Measurements from ENCODE around the gene LRRC57. TPM values are rescaled to one million over a fixed set of nuclear protein-coding genes. Genes with fewer than 3 reads are reported as not detected.

Gene LRRC57
- total RNA-seq, 4 donors from 2014 or later, result 20.9 to 46.9 (median 31.8) TPM

GRCh38 chr15:42495361-42496212 lies 53.0 kb downstream of the LRRC57 start, which contains the start of gene SNAP23:
TSS of gene SNAP23 (plus strand) at chr15:42495634. CDS start at chr15:42511847, 16,213 bp downstream.
- DNase-seq (ENCODE audit: low spot score in 2 of 2), result peak; percentile 96 to 97
- peak in 1 of 2 donors; percentile 79 for TF ChIP-seq POLR2A (IDR thresholded peaks at IDR 0.05)
- TF ChIP-seq CTCF (IDR thresholded peaks at IDR 0.05), result no peak
- TF ChIP-seq POLR2AphosphoS5 (IDR thresholded peaks at IDR 0.05), result peak in 1 of 3 donors; percentile 71
- TF ChIP-seq EP300 (IDR thresholded peaks at IDR 0.05), result no peak
- peak within 1 kb of the TSS; percentile 87 for H3K27ac ChIP-seq
- under 1% methylated on average over 43 of the region's 43 CpGs for WGBS
- H3K4me1 ChIP-seq, result peaks cover 57% of the 10 kb centered on the region
- no peaks in the 10 kb centered on the region for H3K27me3 ChIP-seq
- no peaks in the 10 kb centered on the region for H3K36me3 ChIP-seq
- H3K9me3 ChIP-seq, result no peaks in the 10 kb centered on the region
- H3K4me3 ChIP-seq, result peak within 1 kb of the TSS; percentile 62

GRCh38 chr15:42494998-42495360 lies 53.6 kb downstream of the LRRC57 start:
- Histone ChIP-seq H3K4me3 (peak overlapping the region; percentile 62), H3K27me3 (no peaks in the 10 kb centered on the region), H3K36me3 (no peaks in the 10 kb centered on the region), H3K4me1 (peaks cover 52% of the 10 kb centered on the region), H3K9me3 (no peaks in the 10 kb centered on the region), H3K27ac (peak overlapping the region; percentile 87)
- DNase-seq (ENCODE audit: low spot score in 2 of 2), result no peak
- WGBS, result 2% methylated on average over 10 of the region's 10 CpGs
- no peak for TF ChIP-seq POLR2A (IDR thresholded peaks at IDR 0.05)
- no peak for TF ChIP-seq POLR2AphosphoS5 (IDR thresholded peaks at IDR 0.05)
- no peak for TF ChIP-seq EP300 (IDR thresholded peaks at IDR 0.05)
- no peak for TF ChIP-seq CTCF (IDR thresholded peaks at IDR 0.05)

DNA sequence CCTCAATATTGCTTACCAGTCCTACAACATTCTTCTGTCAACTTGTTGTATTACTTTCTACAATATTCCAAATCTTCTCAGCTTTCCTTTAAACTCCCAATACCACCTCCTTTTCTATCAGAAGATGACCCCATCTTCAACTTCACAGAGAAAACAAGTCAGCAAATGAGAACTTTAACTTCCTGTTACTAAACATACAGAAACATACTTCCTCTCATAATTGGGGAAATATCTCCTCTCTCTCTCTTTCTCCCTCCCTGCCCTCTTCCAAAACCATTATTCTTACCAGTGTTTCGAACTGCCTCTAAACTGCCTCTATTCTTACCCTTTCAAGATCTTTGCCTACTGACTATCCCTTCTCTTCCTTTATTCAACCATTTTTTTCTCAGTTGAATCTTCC lies 54.9 kb downstream of the LRRC57 start:
- H3K27ac ChIP-seq, result no peak overlapping the region
- no peak overlapping the region for H3K4me3 ChIP-seq
- no peaks in the 10 kb centered on the region for H3K27me3 ChIP-seq
- H3K36me3 ChIP-seq, result no peaks in the 10 kb centered on the region
- no peaks in the 10 kb centered on the region for H3K9me3 ChIP-seq
- 86% methylated on average over 1 of the region's 1 CpG for WGBS
- peaks cover 52% of the 10 kb centered on the region for H3K4me1 ChIP-seq
- TF ChIP-seq POLR2A (IDR thresholded peaks at IDR 0.05), result no peak
- no peak for TF ChIP-seq CTCF (IDR thresholded peaks at IDR 0.05)
- no peak for TF ChIP-seq POLR2AphosphoS5 (IDR thresholded peaks at IDR 0.05)
- no peak for TF ChIP-seq EP300 (IDR thresholded peaks at IDR 0.05)
- DNase-seq (ENCODE audit: low spot score in 2 of 2), result no peak

GRCh38 chr15:42491539-42492225 lies 56.9 kb downstream of the LRRC57 start:
- DNase-seq (ENCODE audit: low spot score in 2 of 2), result no peak
- Histone ChIP-seq H3K27me3 (no peaks in the 10 kb centered on the region), H3K36me3 (no peaks in the 10 kb centered on the region), H3K27ac (peak overlapping the region; percentile 94), H3K4me3 (peak overlapping the region; percentile 83), H3K4me1 (peaks cover 50% of the 10 kb centered on the region), H3K9me3 (no peaks in the 10 kb centered on the region)
- TF ChIP-seq POLR2A (IDR thresholded peaks at IDR 0.05) (no peak), POLR2AphosphoS5 (IDR thresholded peaks at IDR 0.05) (no peak), CTCF (IDR thresholded peaks at IDR 0.05) (no peak), EP300 (IDR thresholded peaks at IDR 0.05) (no peak)
- 84% methylated on average over 18 of the region's 18 CpGs for WGBS
